ENCODE measurements around the gene PDXP.
A peak's percentile ranks its signal among the peaks of the same experiment; 100 is the strongest.

PDXP gene

GRCh38 chr22:37627545-37627944, 31.0 kb upstream of the PDXP start:
- no peak for DNase-seq (ENCODE audit: low read depth in 2 of 2, low spot score in 1 of 2)

GRCh38 chr22:37628830-37629229, 29.7 kb upstream of the PDXP start:
- DNase-seq (ENCODE audit: low read depth in 2 of 2, low spot score in 1 of 2) = no peak

- no peak for DNase-seq (ENCODE audit: low read depth in 2 of 2, low spot score in 1 of 2)
These were observed 28.6 kb upstream of the PDXP start for GRCh38 chr22:37629928-37630327.

GRCh38 chr22:37630839-37631435, 27.6 kb upstream of the PDXP start:
- no peak for DNase-seq (ENCODE audit: low read depth in 2 of 2, low spot score in 1 of 2)

GRCh38 chr22:37631448-37632173, 26.9 kb upstream of the PDXP start:
- no peak for DNase-seq (ENCODE audit: low read depth in 2 of 2, low spot score in 1 of 2)

- no peak for DNase-seq (ENCODE audit: low read depth in 2 of 2, low spot score in 1 of 2)
These were observed 26.1 kb upstream of the PDXP start for GRCh38 chr22:37632174-37633088.

- DNase-seq (ENCODE audit: low read depth in 2 of 2, low spot score in 1 of 2) = no peak
These were observed 25.4 kb upstream of the PDXP start for GRCh38 chr22:37633089-37633624.

GRCh38 chr22:37633625-37634416, 24.7 kb upstream of the PDXP start:
- peak in 1 of 2 donors; percentile 28 for DNase-seq (ENCODE audit: low read depth in 2 of 2, low spot score in 1 of 2)

- no peak for DNase-seq (ENCODE audit: low read depth in 2 of 2, low spot score in 1 of 2)
These were observed 24.1 kb upstream of the PDXP start for GRCh38 chr22:37634417-37634924.

- DNase-seq (ENCODE audit: low read depth in 2 of 2, low spot score in 1 of 2) = no peak
These were observed 23.4 kb upstream of the PDXP start for GRCh38 chr22:37635157-37635556.

- DNase-seq (ENCODE audit: low read depth in 2 of 2, low spot score in 1 of 2) = no peak
These were observed 22.2 kb upstream of the PDXP start for GRCh38 chr22:37636186-37636948.

GRCh38 chr22:37636949-37637273, 21.6 kb upstream of the PDXP start:
- no peak for DNase-seq (ENCODE audit: low read depth in 2 of 2, low spot score in 1 of 2)

GRCh38 chr22:37638391-37639069, 20.0 kb upstream of the PDXP start:
- no peak for DNase-seq (ENCODE audit: low read depth in 2 of 2, low spot score in 1 of 2)

- no peak for DNase-seq (ENCODE audit: low read depth in 2 of 2, low spot score in 1 of 2)
These were observed 19.3 kb upstream of the PDXP start, which contains the start of gene SH3BP1 for GRCh38 chr22:37639070-37639760. Gene SH3BP1 (plus strand): TSS chr22:37639669. CDS start chr22:37639788, 119 bp downstream.

GRCh38 chr22:37639771-37640590, 18.5 kb upstream of the PDXP start:
- no peak for DNase-seq (ENCODE audit: low read depth in 2 of 2, low spot score in 1 of 2)

- no peak for DNase-seq (ENCODE audit: low read depth in 2 of 2, low spot score in 1 of 2)
These were observed 17.6 kb upstream of the PDXP start for GRCh38 chr22:37640591-37641560.

GRCh38 chr22:37641561-37641949, 17.0 kb upstream of the PDXP start:
- DNase-seq (ENCODE audit: low read depth in 2 of 2, low spot score in 1 of 2) = no peak
